H1 (cell line): ENCODE measurements around the gene CLEC7A. TPM values are rescaled to one million over a fixed set of nuclear protein-coding genes. Genes with fewer than 3 reads are reported as not detected.

Experiments used
- HDAC2 ChIP-seq, 2 experiments: fragments of 300-600 bp in 1 of 2; sonication (generic) in 1 of 2; IDR thresholded peaks; 2 replicates each; pipeline ENCODE4 v1.6.1; 2011 to 2012; ENCODE audit warnings: low read depth in 2 of 2, low read length in 2 of 2, mild to moderate bottlenecking in 2 of 2, moderate library complexity in 2 of 2, borderline replicate concordance in 1 of 2, inconsistent platforms in 1 of 2
- NRF1 ChIP-seq: IDR thresholded peaks from 2 replicates; pipeline ENCODE4 v1.6.1; 2011; ENCODE audit warnings: mild to moderate bottlenecking, low read depth, low read length, improper control_type of control experiment
- PHF8 ChIP-seq: fragments of 200-600 bp; sonication (generic); conservative IDR thresholded peaks from 2 replicates; pipeline ENCODE4 v1.7.1; 2012; ENCODE audit warnings: low read depth, mild to moderate bottlenecking, inconsistent platforms, low read length, moderate library complexity
- polyA plus RNA-seq, 7 experiments: library from polyadenylated mRNA; depleted of rRNA in 3 of 7; stranded (reverse) in 5 of 7; unstranded in 2 of 7; fragments of >200 nt in 5 of 7; fragments of 200-250 nt in 2 of 7; gene quantifications; 1 replicate in 5 of 7; 2 replicates in 1 of 7; 4 replicates in 1 of 7; pipeline versions ENCODE4 v1.2.1 to v1.2.3, GENCODE V29; 2011 to 2013; ENCODE audit warnings: missing spikeins in 2 of 7, mixed read lengths in 2 of 7
- total RNA-seq: library from RNA; stranded (reverse); fragmentation: NEBNext Ultra II Directional; extraction: Animal tissue kit (Norgen Biotek cat#: 25700); gene quantifications from 2 replicates; pipeline ENCODE4 v1.2.1, GENCODE V29; 2021
- TF ChIP-seq, protein P1 (sequence below): fragments of 300-600 bp; sonication (generic); IDR thresholded peaks from 2 replicates; pipeline ENCODE4 v1.7.1; 2012; ENCODE audit warnings: low read length, moderate library complexity, mild to moderate bottlenecking, inconsistent platforms; ENCODE audit not compliant: insufficient replicate concordance

CLEC7A gene
- total and polyA plus RNA-seq, 2 of the 8 experiments (the other 6 are each of a cell fraction or from before 2014, with no cell fraction given), result 0.09 to 0.15 TPM

DNA sequence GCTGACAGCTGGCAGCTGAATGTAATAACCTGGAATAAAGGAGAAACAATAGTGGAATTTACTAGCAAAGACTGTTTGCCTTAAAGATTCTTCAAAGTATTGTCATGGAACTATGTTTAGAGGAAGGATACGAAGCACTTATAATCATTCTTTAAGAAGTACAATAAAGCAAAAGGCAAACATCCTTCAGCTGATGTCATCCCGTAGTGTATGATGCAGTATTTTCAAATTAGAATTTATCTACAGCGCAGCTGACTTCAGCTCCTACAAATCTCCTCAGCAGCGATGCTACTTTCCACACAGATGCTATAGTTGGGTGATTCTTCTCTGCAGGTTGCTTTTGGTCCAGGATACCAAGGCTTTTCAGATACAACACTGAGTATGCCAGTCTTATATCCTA is 62.7 kb downstream of the CLEC7A start (continued):
- TF ChIP-seq, protein P1, sequence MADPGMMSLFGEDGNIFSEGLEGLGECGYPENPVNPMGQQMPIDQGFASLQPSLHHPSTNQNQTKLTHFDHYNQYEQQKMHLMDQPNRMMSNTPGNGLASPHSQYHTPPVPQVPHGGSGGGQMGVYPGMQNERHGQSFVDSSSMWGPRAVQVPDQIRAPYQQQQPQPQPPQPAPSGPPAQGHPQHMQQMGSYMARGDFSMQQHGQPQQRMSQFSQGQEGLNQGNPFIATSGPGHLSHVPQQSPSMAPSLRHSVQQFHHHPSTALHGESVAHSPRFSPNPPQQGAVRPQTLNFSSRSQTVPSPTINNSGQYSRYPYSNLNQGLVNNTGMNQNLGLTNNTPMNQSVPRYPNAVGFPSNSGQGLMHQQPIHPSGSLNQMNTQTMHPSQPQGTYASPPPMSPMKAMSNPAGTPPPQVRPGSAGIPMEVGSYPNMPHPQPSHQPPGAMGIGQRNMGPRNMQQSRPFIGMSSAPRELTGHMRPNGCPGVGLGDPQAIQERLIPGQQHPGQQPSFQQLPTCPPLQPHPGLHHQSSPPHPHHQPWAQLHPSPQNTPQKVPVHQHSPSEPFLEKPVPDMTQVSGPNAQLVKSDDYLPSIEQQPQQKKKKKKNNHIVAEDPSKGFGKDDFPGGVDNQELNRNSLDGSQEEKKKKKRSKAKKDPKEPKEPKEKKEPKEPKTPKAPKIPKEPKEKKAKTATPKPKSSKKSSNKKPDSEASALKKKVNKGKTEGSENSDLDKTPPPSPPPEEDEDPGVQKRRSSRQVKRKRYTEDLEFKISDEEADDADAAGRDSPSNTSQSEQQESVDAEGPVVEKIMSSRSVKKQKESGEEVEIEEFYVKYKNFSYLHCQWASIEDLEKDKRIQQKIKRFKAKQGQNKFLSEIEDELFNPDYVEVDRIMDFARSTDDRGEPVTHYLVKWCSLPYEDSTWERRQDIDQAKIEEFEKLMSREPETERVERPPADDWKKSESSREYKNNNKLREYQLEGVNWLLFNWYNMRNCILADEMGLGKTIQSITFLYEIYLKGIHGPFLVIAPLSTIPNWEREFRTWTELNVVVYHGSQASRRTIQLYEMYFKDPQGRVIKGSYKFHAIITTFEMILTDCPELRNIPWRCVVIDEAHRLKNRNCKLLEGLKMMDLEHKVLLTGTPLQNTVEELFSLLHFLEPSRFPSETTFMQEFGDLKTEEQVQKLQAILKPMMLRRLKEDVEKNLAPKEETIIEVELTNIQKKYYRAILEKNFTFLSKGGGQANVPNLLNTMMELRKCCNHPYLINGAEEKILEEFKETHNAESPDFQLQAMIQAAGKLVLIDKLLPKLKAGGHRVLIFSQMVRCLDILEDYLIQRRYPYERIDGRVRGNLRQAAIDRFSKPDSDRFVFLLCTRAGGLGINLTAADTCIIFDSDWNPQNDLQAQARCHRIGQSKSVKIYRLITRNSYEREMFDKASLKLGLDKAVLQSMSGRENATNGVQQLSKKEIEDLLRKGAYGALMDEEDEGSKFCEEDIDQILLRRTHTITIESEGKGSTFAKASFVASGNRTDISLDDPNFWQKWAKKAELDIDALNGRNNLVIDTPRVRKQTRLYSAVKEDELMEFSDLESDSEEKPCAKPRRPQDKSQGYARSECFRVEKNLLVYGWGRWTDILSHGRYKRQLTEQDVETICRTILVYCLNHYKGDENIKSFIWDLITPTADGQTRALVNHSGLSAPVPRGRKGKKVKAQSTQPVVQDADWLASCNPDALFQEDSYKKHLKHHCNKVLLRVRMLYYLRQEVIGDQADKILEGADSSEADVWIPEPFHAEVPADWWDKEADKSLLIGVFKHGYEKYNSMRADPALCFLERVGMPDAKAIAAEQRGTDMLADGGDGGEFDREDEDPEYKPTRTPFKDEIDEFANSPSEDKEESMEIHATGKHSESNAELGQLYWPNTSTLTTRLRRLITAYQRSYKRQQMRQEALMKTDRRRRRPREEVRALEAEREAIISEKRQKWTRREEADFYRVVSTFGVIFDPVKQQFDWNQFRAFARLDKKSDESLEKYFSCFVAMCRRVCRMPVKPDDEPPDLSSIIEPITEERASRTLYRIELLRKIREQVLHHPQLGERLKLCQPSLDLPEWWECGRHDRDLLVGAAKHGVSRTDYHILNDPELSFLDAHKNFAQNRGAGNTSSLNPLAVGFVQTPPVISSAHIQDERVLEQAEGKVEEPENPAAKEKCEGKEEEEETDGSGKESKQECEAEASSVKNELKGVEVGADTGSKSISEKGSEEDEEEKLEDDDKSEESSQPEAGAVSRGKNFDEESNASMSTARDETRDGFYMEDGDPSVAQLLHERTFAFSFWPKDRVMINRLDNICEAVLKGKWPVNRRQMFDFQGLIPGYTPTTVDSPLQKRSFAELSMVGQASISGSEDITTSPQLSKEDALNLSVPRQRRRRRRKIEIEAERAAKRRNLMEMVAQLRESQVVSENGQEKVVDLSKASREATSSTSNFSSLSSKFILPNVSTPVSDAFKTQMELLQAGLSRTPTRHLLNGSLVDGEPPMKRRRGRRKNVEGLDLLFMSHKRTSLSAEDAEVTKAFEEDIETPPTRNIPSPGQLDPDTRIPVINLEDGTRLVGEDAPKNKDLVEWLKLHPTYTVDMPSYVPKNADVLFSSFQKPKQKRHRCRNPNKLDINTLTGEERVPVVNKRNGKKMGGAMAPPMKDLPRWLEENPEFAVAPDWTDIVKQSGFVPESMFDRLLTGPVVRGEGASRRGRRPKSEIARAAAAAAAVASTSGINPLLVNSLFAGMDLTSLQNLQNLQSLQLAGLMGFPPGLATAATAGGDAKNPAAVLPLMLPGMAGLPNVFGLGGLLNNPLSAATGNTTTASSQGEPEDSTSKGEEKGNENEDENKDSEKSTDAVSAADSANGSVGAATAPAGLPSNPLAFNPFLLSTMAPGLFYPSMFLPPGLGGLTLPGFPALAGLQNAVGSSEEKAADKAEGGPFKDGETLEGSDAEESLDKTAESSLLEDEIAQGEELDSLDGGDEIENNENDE, result no peak
- TF ChIP-seq HDAC2 (IDR thresholded peaks at IDR 0.05; ENCODE audit: borderline replicate concordance in 1 of 2, low read depth in 2 of 2, low read length in 2 of 2) (no peak), PHF8 (no peak), NRF1 (no peak)
